GM19023 (cell line): ENCODE data around the gene TRPM2.

Source experiments
- ATAC-seq: cut with Tn5 transposase; IDR thresholded peaks from one replicate; pipeline ENCODE4 v1.9.1; 2021; ENCODE audit warnings: mild to moderate bottlenecking, moderate library complexity; ENCODE audit not compliant: unreplicated experiment

Gene TRPM2

DNA sequence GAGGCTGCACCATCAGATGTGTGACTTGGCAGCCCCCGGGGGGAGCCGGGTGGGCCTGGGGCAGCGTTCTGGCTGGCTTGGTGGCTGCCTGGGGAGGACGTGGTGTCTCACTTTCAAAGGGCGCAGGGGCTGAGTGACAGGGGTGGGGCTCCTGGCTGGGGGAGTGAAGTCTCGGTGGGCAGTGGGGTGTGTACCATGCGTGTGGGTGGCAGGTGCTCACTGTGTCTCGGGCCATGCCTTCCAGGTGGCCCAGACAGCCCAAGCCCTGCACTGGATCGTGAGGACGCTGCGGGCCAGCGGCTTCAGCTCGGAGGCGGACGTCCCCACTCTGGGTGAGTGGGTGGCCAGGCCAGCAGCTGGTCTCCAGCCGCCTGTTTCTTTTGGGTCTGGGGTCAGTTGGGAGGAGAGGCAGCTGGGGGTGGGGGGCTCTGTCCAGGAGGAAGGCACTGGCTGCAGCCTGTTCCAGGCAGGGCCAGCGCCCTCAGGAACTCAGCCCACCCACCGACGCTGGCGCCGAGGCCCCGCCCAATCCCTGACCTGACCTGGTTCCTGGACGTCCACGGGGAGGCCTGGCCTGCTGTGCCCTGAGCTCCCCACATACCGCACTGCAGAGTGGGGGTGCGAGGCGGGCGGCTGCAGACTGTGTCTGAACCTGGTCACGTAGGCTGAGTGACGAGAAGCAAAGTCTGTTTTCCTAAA is 71.3 kb downstream of the TRPM2 start:
- ATAC-seq: no peak

GRCh38 chr21:44425307-44425894 is 72.0 kb downstream of the TRPM2 start:
- no peak for ATAC-seq

GRCh38 chr21:44425895-44426662 is 72.7 kb downstream of the TRPM2 start:
- ATAC-seq: no peak

GRCh38 chr21:44426663-44427191 is 73.3 kb downstream of the TRPM2 start:
- ATAC-seq: no peak

- no peak for ATAC-seq
Observed at GRCh38 chr21:44427241-44428120, 74.1 kb downstream of the TRPM2 start.

DNA sequence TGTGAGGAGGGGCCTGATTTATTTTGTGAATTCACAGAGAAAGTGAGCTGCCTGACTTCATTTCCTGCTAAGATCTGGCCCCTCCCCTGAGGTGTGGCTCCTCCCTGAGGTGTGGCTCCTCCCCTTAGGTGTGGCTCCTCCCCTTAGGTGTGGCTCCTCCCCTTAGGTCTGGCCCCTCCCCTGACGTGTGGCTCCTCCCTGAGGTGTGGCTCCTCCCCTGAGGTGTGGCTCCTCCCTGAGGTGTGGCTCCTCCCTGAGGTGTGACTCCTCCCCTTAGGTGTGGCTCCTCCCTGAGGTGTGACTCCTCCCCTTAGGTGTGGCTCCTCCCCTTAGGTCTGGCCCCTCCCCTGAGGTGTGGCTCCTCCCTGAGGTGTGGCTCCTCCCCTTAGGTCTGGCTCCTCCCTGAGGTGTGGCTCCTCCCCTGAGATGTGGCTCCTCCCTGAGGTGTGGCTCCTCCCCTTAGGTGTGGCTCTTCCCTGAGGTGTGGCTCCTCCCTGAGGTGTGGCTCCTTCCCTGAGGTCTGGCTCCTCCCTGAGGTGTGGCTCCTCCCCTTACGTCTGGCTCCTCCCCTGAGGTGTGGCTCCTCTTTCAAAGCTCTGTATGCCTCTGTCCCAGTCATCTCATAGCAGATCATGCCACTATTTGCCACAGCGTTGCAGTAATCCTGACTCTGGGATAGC is 75.0 kb downstream of the TRPM2 start:
- ATAC-seq: no peak

- ATAC-seq: no peak
Observed at GRCh38 chr21:44429894-44430293, 76.5 kb downstream of the TRPM2 start.

DNA sequence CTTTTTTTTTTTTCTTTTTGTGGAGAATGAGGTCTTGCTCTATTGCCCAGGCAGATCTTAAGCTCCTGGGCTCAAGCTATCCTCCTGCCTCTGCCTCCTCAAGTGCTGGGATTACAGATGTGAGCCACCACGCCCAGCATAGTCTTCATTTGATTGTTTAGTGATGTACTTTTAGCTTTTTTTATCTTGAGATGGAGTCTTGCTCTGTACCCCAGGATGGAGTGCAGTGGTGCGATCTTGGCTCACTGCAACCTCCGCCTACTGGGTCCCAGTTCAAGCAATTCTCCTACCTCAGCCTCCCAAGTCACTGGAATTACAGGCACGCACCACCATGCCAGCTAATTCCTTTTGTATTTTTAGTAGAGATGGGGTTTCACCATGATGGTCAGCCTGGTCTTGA is 77.9 kb downstream of the TRPM2 start:
- ATAC-seq: no peak

DNA sequence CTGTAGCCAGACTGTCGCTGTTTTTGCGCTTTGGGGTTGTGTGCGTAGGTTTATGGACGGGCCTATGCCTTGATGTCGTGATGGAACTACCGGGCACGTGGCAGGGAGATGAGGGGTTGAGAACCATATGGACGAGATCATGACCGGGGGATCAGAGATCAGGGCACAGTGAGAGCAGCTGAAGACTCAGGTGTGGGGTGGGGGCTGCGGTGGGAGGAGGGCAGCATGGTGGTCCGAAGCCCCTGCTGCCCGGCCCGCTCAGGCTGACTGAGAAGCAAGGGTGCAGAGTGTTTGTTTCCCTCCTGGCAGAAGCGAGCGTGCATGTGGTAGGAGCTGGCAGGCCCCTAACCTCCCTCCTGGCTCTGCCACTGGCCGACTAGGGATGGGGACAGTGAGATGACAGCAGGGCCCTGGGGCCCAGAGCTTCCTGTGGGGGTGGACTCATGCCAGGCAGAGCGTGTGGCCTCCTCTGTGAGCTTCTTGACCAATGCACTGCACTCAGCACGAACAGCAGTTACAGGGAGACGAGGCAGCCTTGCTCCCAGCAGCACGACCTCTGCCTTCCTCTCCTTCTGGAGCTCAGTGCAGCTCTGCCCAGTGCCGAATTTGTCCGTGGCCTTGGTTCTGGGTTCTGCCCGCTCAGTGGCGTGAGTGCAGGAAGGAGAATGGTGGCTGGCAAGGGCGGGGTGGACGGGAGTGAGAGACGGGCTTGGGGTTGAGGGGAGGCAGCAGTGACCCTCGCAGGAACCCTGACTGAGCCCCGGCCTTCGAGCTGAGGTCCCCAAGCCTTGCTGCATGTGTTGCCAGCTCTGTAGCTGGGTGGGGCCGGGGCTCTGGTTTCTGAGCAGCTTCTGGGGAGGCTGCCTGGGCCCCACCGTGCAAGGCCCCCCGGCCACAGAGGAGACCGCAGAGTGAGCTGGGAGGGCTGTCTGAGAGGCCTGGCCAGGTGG is 79.7 kb downstream of the TRPM2 start:
- no peak for ATAC-seq

DNA sequence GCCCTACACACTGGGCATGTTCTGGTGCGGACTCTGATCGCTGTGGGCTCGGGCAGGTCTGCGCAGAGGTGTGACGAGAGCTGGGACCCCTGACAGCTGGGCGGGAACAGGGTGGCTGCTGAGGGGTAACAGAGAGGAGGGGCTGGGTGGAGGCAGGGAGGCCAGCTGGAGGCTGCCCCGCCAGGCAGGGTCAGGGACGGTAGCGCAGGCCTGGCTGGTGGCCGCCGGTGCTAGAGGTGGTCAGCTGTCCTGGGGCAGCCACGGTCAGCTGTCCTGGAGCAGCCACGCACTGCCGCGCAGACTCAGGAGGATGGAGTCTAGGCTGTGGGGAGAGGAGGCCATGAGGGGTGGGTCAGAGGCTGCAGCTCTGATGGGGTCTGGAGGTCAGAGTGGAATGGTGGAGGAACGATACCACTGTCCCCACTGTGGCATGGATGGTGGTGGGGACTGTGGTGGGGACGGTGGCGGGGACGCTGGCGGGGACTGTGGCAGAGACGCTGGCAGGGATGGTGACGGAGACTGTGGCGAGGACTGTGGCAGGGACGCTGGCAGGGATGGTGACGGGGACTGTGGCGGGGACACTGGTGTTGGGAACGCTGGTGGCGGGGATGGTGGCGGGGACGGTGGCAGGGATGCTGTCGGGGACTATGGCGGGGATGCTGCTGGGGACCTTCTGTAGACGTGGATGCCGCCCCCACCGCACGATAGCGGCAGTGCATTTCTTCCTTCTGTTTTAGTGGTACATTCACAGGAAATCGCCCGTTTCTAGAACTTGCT is 80.6 kb downstream of the TRPM2 start:
- ATAC-seq: no peak

DNA sequence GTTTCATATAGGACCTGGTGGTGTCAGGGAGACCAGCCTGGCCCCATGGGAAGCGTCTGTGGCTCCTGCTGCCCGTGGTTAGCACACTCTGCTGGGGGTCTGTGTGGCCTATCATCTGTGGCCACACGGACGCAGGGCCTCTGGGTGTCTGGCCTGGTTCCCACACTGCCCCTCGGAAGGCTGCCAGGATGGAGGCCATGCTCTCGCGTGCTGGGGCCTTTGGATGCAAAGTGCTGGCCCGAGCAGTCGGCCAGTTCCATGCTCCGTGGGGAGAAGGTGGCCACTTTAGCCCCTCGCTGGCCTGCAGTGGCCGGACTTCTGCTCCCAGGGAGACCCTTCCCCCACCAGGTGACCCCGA is 81.1 kb downstream of the TRPM2 start:
- ATAC-seq: no peak

- no peak for ATAC-seq
Observed at GRCh38 chr21:44434936-44435635, 81.7 kb downstream of the TRPM2 start.

- ATAC-seq: no peak
Observed at GRCh38 chr21:44436111-44436611, 82.7 kb downstream of the TRPM2 start.

DNA sequence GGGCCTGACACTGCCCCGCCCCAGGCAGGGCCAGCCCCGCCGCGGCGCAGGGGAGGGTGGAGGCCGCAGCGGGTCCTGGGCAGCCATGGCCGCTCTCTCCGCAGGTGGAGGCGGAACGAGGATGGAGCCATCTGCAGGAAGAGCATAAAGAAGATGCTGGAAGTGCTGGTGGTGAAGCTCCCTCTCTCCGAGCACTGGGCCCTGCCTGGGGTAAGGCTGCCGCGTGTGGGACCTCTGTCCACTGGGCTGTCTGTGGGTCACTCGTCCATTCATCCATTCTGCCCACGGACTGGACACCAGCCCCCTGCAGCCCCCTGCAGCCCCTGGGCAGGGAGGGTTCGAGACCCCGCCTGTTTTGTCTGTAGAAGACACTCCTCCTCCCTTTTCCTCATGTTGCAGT is 83.5 kb downstream of the TRPM2 start:
- ATAC-seq: no peak

DNA sequence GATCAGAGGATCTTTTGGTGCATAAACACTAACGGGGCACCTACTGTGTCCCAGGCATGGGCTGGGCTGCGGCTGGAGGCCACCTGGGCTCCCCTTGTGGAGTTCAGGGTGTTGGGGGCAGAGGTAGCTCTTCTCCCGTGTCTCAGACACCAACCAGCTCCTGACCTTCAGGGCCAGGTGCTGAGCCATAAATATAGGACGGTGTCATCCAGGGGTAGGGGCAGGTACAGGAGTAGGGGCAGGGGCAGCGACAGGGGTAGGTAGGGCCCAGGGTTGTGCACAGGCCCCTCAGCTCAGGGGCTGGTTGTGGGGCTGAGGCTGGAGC is 83.9 kb downstream of the TRPM2 start:
- ATAC-seq: no peak

GRCh38 chr21:44437696-44438431 is 84.4 kb downstream of the TRPM2 start:
- no peak for ATAC-seq

GRCh38 chr21:44438531-44439210 is 85.2 kb downstream of the TRPM2 start:
- ATAC-seq: no peak
